Ishikawa (cell line): ENCODE measurements around the gene ACADSB.

Source experiments
- CEBPB ChIP-seq: IDR thresholded peaks from 2 replicates; pipeline ENCODE4 v1.6.1; 2012
- CREB1 ChIP-seq: IDR thresholded peaks from 2 replicates; pipeline ENCODE4 v1.6.1; 2012; ENCODE audit warnings: low read depth
- EP300 ChIP-seq: IDR thresholded peaks from 2 replicates; pipeline ENCODE4 v1.6.1; 2012; ENCODE audit warnings: borderline replicate concordance
- FOXM1 ChIP-seq: IDR thresholded peaks from 2 replicates; pipeline ENCODE4 v1.6.1; 2012; ENCODE audit warnings: low read depth, borderline replicate concordance
- RAD21 ChIP-seq: IDR thresholded peaks from 2 replicates; pipeline ENCODE4 v1.6.1; 2012; ENCODE audit warnings: low read depth
- TAF1 ChIP-seq: IDR thresholded peaks from 2 replicates; pipeline ENCODE4 v1.6.1; 2012; ENCODE audit warnings: low read depth, mild to moderate bottlenecking
- YY1 ChIP-seq: IDR thresholded peaks from 2 replicates; pipeline ENCODE4 v1.6.1; 2012; ENCODE audit warnings: low read depth
- ZBTB7A ChIP-seq: IDR thresholded peaks from 2 replicates; pipeline ENCODE4 v1.6.1; 2012; ENCODE audit warnings: low read depth
- TF ChIP-seq, protein P1 (sequence below): IDR thresholded peaks from 2 replicates; pipeline ENCODE4 v1.6.1; 2012
- TF ChIP-seq, protein P2 (sequence below): IDR thresholded peaks from 2 replicates; pipeline ENCODE4 v1.6.1; 2012; ENCODE audit warnings: low read depth, mild to moderate bottlenecking

DNA sequence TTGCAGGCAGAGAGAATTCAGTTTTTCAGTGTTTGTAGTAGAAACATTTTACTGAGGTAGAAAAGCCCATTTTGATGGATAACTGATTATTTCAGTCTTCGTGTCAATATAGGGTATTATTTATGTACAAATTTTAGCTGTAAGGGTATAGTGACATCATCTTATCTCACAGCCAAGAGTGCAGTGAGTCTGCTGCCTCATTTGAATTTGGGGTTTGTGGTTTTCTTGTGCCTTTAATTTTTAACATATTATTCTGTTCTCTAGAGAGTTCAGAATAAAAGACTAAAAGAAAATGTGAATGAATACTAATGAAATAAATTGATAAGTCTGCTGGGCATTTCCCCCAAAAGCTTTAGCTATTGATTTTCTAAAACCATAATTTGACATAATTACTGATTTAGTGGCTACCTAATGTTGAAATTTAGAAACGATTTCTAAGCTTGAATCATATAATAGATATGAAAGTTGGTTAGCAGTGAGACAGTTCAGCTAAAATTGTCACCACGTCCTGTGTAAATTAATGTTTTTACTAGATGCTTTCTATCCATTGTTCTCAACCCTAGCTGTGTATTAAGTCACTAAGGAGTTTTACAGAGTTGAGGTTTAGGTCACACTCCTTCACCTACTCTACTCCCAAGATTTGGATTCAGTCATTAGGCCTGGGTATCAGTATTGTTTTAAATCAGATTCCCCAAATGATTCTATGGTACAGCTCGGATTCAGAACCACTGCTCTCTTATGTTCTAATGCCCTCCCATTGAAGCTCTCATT lies 37.3 kb downstream of the ACADSB start:
- TF ChIP-seq, protein P1, sequence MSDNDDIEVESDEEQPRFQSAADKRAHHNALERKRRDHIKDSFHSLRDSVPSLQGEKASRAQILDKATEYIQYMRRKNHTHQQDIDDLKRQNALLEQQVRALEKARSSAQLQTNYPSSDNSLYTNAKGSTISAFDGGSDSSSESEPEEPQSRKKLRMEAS, result no peak
- TF ChIP-seq EP300 (no peak), CEBPB (no peak), CREB1 (no peak), TAF1 (no peak), RAD21 (no peak), ZBTB7A (no peak), FOXM1 (no peak), YY1 (no peak)
- TF ChIP-seq, protein P2, sequence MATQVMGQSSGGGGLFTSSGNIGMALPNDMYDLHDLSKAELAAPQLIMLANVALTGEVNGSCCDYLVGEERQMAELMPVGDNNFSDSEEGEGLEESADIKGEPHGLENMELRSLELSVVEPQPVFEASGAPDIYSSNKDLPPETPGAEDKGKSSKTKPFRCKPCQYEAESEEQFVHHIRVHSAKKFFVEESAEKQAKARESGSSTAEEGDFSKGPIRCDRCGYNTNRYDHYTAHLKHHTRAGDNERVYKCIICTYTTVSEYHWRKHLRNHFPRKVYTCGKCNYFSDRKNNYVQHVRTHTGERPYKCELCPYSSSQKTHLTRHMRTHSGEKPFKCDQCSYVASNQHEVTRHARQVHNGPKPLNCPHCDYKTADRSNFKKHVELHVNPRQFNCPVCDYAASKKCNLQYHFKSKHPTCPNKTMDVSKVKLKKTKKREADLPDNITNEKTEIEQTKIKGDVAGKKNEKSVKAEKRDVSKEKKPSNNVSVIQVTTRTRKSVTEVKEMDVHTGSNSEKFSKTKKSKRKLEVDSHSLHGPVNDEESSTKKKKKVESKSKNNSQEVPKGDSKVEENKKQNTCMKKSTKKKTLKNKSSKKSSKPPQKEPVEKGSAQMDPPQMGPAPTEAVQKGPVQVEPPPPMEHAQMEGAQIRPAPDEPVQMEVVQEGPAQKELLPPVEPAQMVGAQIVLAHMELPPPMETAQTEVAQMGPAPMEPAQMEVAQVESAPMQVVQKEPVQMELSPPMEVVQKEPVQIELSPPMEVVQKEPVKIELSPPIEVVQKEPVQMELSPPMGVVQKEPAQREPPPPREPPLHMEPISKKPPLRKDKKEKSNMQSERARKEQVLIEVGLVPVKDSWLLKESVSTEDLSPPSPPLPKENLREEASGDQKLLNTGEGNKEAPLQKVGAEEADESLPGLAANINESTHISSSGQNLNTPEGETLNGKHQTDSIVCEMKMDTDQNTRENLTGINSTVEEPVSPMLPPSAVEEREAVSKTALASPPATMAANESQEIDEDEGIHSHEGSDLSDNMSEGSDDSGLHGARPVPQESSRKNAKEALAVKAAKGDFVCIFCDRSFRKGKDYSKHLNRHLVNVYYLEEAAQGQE, result no peak
